ENCODE results near the gene CCDC91. TPM values are rescaled to one million over a fixed set of nuclear protein-coding genes. Genes with fewer than 3 reads are reported as not detected.

CCDC91 gene
- total RNA-seq, 4 donors from 2014 or later: 24.3 to 65.2 (median 34.3) TPM

DNA sequence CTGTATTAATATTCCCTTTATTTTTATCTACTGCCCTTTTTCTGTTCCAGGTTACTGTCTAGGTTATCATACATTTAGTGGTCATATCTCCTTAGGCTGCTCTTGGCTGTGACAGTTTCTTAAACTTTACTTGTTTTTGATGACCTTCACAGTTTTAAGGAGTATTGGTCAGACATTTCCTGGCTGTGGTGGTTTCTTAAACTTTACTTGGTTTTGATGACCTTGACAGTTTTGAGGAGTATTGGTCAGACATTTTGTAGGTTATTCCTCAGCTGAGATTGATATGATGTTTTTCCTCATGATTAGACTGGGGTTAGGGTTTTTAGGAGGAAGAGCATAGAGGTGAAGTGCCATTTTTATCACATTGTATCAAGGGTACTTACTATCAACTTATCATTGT, 36.4 kb downstream of the CCDC91 start:
- no peak overlapping the region for H3K4me3 ChIP-seq
- no peak overlapping the region for H3K27ac ChIP-seq
- no peaks in the 10 kb centered on the region for H3K9me3 ChIP-seq

DNA sequence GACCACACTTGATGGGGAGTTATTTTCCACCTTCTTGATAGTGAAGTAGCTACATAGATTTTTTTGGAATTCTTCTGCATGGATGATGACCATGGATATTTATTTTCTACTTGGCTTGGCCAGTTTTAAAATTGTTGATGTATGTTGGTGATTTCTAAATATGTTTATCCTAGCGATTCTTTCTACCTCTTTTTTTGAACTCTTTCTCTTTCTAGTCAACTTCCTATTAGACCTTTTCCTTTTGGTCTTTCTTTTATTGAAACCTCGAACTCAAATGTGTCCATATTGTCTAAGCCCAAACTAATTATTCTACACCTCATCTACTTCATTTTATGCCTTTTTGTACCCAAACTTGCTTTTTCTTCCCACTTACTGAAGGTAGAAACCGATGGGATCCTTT, 37.0 kb downstream of the CCDC91 start:
- Histone ChIP-seq H3K36me3 (no peaks in the 10 kb centered on the region), H3K9me3 (no peaks in the 10 kb centered on the region), H3K27ac (no peak overlapping the region), H3K27me3 (no peaks in the 10 kb centered on the region), H3K4me3 (no peak overlapping the region), H3K4me1 (peaks cover 0 to 4% (median 0%) of the 10 kb centered on the region in 4 donors)
- DNase-seq: no peak
- TF ChIP-seq, protein P1, sequence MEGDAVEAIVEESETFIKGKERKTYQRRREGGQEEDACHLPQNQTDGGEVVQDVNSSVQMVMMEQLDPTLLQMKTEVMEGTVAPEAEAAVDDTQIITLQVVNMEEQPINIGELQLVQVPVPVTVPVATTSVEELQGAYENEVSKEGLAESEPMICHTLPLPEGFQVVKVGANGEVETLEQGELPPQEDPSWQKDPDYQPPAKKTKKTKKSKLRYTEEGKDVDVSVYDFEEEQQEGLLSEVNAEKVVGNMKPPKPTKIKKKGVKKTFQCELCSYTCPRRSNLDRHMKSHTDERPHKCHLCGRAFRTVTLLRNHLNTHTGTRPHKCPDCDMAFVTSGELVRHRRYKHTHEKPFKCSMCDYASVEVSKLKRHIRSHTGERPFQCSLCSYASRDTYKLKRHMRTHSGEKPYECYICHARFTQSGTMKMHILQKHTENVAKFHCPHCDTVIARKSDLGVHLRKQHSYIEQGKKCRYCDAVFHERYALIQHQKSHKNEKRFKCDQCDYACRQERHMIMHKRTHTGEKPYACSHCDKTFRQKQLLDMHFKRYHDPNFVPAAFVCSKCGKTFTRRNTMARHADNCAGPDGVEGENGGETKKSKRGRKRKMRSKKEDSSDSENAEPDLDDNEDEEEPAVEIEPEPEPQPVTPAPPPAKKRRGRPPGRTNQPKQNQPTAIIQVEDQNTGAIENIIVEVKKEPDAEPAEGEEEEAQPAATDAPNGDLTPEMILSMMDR (IDR thresholded peaks at IDR 0.05): no peak
- TF ChIP-seq POLR2A (IDR thresholded peaks at IDR 0.05): no peak

More for the DNA sequence above, 36.4 kb downstream of the CCDC91 start:
- Histone ChIP-seq H3K27me3 (no peaks in the 10 kb centered on the region), H3K4me1 (peaks cover 0 to 4% (median 0%) of the 10 kb centered on the region in 4 donors), H3K36me3 (no peaks in the 10 kb centered on the region)
- TF ChIP-seq, protein P1 (IDR thresholded peaks at IDR 0.05): no peak
- TF ChIP-seq POLR2A (IDR thresholded peaks at IDR 0.05): no peak
- no peak for DNase-seq

- no peak overlapping the region for H3K27ac ChIP-seq
- H3K27me3 ChIP-seq: no peaks in the 10 kb centered on the region
- TF ChIP-seq POLR2A (IDR thresholded peaks at IDR 0.05): no peak
- TF ChIP-seq, protein P1 (IDR thresholded peaks at IDR 0.05): no peak
- DNase-seq: no peak
- no peaks in the 10 kb centered on the region for H3K9me3 ChIP-seq
- no peaks in the 10 kb centered on the region for H3K36me3 ChIP-seq
- H3K4me1 ChIP-seq: no peaks in the 10 kb centered on the region
- no peak overlapping the region for H3K4me3 ChIP-seq
These were observed 41.0 kb downstream of the CCDC91 start for GRCh38 chr12:28231248-28231647.

DNA sequence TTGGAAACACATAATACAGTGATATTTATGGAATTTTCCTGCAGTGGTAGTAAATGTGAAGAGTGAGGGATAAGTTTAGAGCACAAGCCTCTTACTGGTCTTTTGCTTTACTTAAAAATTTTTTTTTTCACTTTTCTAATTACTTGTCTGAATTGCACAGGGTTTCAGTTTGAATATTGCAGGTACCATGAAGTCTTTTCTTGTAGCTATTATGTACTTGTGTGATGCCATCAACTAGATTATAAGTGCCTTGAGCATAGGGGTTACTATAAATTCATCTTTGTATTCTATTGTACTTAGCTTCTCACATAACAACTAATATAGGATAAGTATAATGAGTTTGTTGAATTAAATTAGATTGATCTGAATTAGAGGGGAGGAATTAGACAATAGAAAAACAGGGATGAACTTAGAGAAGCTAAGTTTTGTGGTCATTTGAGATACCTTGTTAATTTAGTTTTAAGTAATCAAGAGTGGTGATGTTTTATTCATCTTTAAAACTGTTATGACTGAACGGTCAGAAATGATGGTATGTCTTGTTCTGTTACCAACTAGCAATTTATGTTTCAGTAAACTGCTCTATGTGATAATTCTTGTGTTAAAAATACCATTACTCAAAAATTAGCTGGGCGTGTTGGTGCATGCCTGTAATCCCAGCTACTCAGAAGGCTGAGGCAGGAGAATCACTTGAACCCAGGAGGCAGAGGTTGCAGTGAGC, 42.1 kb downstream of the CCDC91 start:
- TF ChIP-seq POLR2A (IDR thresholded peaks at IDR 0.05): no peak
- TF ChIP-seq, protein P1 (IDR thresholded peaks at IDR 0.05): no peak
- no peaks in the 10 kb centered on the region for H3K4me1 ChIP-seq
- no peaks in the 10 kb centered on the region for H3K27me3 ChIP-seq
- H3K4me3 ChIP-seq: no peak overlapping the region
- H3K9me3 ChIP-seq: no peaks in the 10 kb centered on the region
- H3K27ac ChIP-seq: no peak overlapping the region
- H3K36me3 ChIP-seq: no peaks in the 10 kb centered on the region
- DNase-seq: no peak

DNA sequence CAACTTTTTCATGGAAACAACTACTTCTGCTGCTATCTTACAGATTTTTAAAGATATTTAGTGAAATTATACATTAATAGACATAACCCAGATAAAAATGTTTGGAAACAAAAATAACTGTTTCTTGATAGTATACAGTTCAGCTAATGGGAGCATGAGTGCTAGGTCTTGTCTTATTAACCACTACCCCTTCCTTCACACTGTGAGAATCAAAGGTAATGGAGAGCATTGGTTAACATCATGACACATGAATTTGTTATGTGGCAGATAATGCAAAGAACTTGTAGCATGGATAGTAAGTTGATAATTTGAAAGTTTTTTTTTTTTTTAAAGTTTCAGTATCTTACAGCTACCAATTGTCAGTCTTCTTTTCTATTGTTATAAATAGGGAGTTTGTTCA, 44.2 kb downstream of the CCDC91 start:
- Histone ChIP-seq H3K27me3 (no peaks in the 10 kb centered on the region), H3K9me3 (no peaks in the 10 kb centered on the region), H3K4me3 (no peak overlapping the region), H3K36me3 (no peaks in the 10 kb centered on the region), H3K27ac (no peak overlapping the region), H3K4me1 (no peaks in the 10 kb centered on the region)
- no peak for TF ChIP-seq POLR2A (IDR thresholded peaks at IDR 0.05)
- TF ChIP-seq, protein P1 (IDR thresholded peaks at IDR 0.05): no peak
- DNase-seq: no peak

Measured in Peyer's patch (tissue), 4 donors.